Lung (tissue), 12 donors: ENCODE measurements around the gene PIAS1. TPM values are rescaled to one million over a fixed set of nuclear protein-coding genes. Genes with fewer than 3 reads are reported as not detected.

Source experiments
- ATAC-seq: fragments of 200-7000 bp; cut with Tn5 transposase; one replicate; pipeline ENCODE4 v1.9.1; 2020; ENCODE audit warnings: moderate number of reproducible peaks; ENCODE audit not compliant: insufficient read depth, low FRiP score
- DNase-seq, 3 donors: peaks; one replicate each; pipeline ENCODE4 v3.0.0-alpha.2; 2013 to 2017
- H3K27ac ChIP-seq, 2 donors: one replicate each; pipeline ENCODE4 v1.5.1; 2013; ENCODE audit warnings: mild to moderate bottlenecking in 2 of 2, moderate library complexity in 2 of 2, control low read depth in 1 of 2, inconsistent platforms in 1 of 2, low read depth in 1 of 2, low read length in 1 of 2
- H3K27me3 ChIP-seq, 3 donors: one replicate each; pipeline ENCODE4 v1.5.1; 2013; ENCODE audit warnings: low read length in 2 of 3; ENCODE audit not compliant: control insufficient read depth in 3 of 3, insufficient read depth in 3 of 3
- H3K36me3 ChIP-seq, 4 donors: one replicate each; pipeline ENCODE4 v1.5.1; 2013; ENCODE audit warnings: low read length in 4 of 4, mild to moderate bottlenecking in 1 of 4, moderate library complexity in 1 of 4; ENCODE audit not compliant: control insufficient read depth in 4 of 4, insufficient read depth in 4 of 4
- H3K4me1 ChIP-seq, 5 donors: one replicate each; pipeline ENCODE4 v1.5.1; 2013; ENCODE audit warnings: low read length in 5 of 5, mild to moderate bottlenecking in 2 of 5, moderate library complexity in 1 of 5; ENCODE audit not compliant: control insufficient read depth in 5 of 5, insufficient read depth in 5 of 5
- H3K4me3 ChIP-seq: one replicate; pipeline ENCODE4 v1.5.1; 2013; ENCODE audit warnings: mild to moderate bottlenecking, control low read depth, moderate library complexity
- H3K9ac ChIP-seq, 2 donors: one replicate each; pipeline ENCODE4 v1.5.1; 2013; ENCODE audit warnings: low read length in 2 of 2, control low read depth in 1 of 2; ENCODE audit not compliant: insufficient read depth in 1 of 2
- H3K9me3 ChIP-seq, 4 donors: one replicate each; pipeline ENCODE4 v1.5.1; 2013; ENCODE audit warnings: low read length in 3 of 4, mild to moderate bottlenecking in 1 of 4, moderate library complexity in 1 of 4; ENCODE audit not compliant: control insufficient read depth in 4 of 4, insufficient read depth in 3 of 4
- CTCF ChIP-seq: IDR thresholded peaks from 2 replicates; pipeline ENCODE4 v1.5.1; 2012; ENCODE audit warnings: mild to moderate bottlenecking; ENCODE audit errors: control extremely low read depth, extremely low read depth
- WGBS, 2 donors: extraction: QIAGEN DNeasy Blood & Tissue Kit; methylation state at CpG; one replicate each; pipeline ENCODE4 v1.1.7; 2013; 5-methylcytosine and 5-hydroxymethylcytosine counted together
- polyA plus RNA-seq, 2 donors: library from polyadenylated mRNA; stranded (reverse); fragments of 200-250 nt; gene quantifications; one replicate each; pipeline ENCODE4 v1.2.1, GENCODE V29; 2013
- total RNA-seq, 2 donors: library from RNA; depleted of rRNA in 1 of 2; stranded (reverse); fragments of >200 nt in 1 of 2; gene quantifications; one replicate each; pipeline ENCODE4 v1.2.1, GENCODE V29; 2014 to 2021
- donor health status: control.
- donor health status: control.
- donor health status: Bipolar disorder and iron deficiency.
- donor health status: healthy.
- donor health status: DM: yes; HTN: yes; CAD: no.

PIAS1 gene
- total and polyA plus RNA-seq, 4 donors: 14.6 to 157 (median 30.4) TPM

- H3K36me3 ChIP-seq: peaks cover 0 to 14% (median 6%) of the 10 kb centered on the region in 4 donors
- peaks cover 0 to 15% (median 0%) of the 10 kb centered on the region in 5 donors for H3K4me1 ChIP-seq
- H3K9me3 ChIP-seq: peaks cover 0 to 3% (median 0%) of the 10 kb centered on the region in 4 donors
- H3K27me3 ChIP-seq: no peaks in the 10 kb centered on the region
- H3K9ac ChIP-seq: no peak overlapping the region
- DNase-seq: peak in 2 of 3 donors; percentile 6 to 9
- H3K27ac ChIP-seq: no peak overlapping the region
- ATAC-seq: no peak
- no peak overlapping the region for H3K4me3 ChIP-seq
- no peak for TF ChIP-seq CTCF
Measured at GRCh38 chr15:68107142-68107541, 53.0 kb downstream of the PIAS1 start.

GRCh38 chr15:68112706-68113105 is 58.6 kb downstream of the PIAS1 start:
- H3K9me3 ChIP-seq: no peaks in the 10 kb centered on the region
- no peak overlapping the region for H3K9ac ChIP-seq
- WGBS, 2 donors: 64 to 66% methylated on average over 3 of the region's 3 CpGs
- no peaks in the 10 kb centered on the region for H3K27me3 ChIP-seq
- no peak overlapping the region for H3K27ac ChIP-seq
- no peak overlapping the region for H3K4me3 ChIP-seq
- DNase-seq (no peak), ATAC-seq (no peak)
- TF ChIP-seq CTCF: no peak
- H3K36me3 ChIP-seq: peaks cover 0 to 4% (median 2%) of the 10 kb centered on the region in 4 donors
- peaks cover 0 to 24% (median 16%) of the 10 kb centered on the region in 5 donors for H3K4me1 ChIP-seq

- DNase-seq (peak in 2 of 3 donors; percentile 44 to 58), ATAC-seq (no peak)
- H3K27ac ChIP-seq: no peak overlapping the region
- no peaks in the 10 kb centered on the region for H3K27me3 ChIP-seq
- H3K4me1 ChIP-seq: peaks cover 2 to 24% (median 16%) of the 10 kb centered on the region in 5 donors
- TF ChIP-seq CTCF: no peak
- no peak overlapping the region for H3K9ac ChIP-seq
- H3K9me3 ChIP-seq: no peaks in the 10 kb centered on the region
- no peak overlapping the region for H3K4me3 ChIP-seq
- H3K36me3 ChIP-seq: peaks cover 0 to 3% (median under 1%) of the 10 kb centered on the region in 4 donors
Measured at GRCh38 chr15:68113273-68113672, 59.2 kb downstream of the PIAS1 start.

- 8% methylated on average over 1 of the region's 1 CpG for WGBS, 2 donors
- no peaks in the 10 kb centered on the region for H3K27me3 ChIP-seq
- DNase-seq (peak in 1 of 3 donors; percentile 10), ATAC-seq (no peak)
- no peak for TF ChIP-seq CTCF
- peaks cover 2 to 24% (median 16%) of the 10 kb centered on the region in 5 donors for H3K4me1 ChIP-seq
- no peak overlapping the region for H3K27ac ChIP-seq
- no peaks in the 10 kb centered on the region for H3K9me3 ChIP-seq
- H3K4me3 ChIP-seq: no peak overlapping the region
- H3K9ac ChIP-seq: peak overlapping the region in 1 of 2 donors; percentile 82
- peaks cover 0 to 3% (median 0%) of the 10 kb centered on the region in 4 donors for H3K36me3 ChIP-seq
Measured at GRCh38 chr15:68113751-68114150, 59.6 kb downstream of the PIAS1 start.
